Measurements from ENCODE around the gene FGD3. TPM values are rescaled to one million over a fixed set of nuclear protein-coding genes. Genes with fewer than 3 reads are reported as not detected.

The FGD3 gene
- total RNA-seq, 2 donors from 2014 or later = 9.9 to 13.7 TPM

- no peaks in the 10 kb centered on the region for H3K27me3 ChIP-seq (replicated peaks; ENCODE audit: insufficient read depth)
- H3K27ac ChIP-seq = no peak overlapping the region
- DNase-seq (ENCODE audit: low spot score) = no peak
- H3K36me3 ChIP-seq = no peaks in the 10 kb centered on the region
- H3K4me1 ChIP-seq (ENCODE audit: control insufficient read depth in 1 of 2, low read depth in 2 of 2) = no peaks in the 10 kb centered on the region
- TF ChIP-seq CTCF (IDR thresholded peaks at IDR 0.05) = no peak
- H3K4me3 ChIP-seq = no peak overlapping the region
- ATAC-seq (ENCODE audit: insufficient number of reproducible peaks, low FRiP score, low read depth) = no peak
- H3K9me3 ChIP-seq = no peaks in the 10 kb centered on the region
Measured at GRCh38 chr9:92979283-92980056, 32.1 kb downstream of the FGD3 start.

DNA sequence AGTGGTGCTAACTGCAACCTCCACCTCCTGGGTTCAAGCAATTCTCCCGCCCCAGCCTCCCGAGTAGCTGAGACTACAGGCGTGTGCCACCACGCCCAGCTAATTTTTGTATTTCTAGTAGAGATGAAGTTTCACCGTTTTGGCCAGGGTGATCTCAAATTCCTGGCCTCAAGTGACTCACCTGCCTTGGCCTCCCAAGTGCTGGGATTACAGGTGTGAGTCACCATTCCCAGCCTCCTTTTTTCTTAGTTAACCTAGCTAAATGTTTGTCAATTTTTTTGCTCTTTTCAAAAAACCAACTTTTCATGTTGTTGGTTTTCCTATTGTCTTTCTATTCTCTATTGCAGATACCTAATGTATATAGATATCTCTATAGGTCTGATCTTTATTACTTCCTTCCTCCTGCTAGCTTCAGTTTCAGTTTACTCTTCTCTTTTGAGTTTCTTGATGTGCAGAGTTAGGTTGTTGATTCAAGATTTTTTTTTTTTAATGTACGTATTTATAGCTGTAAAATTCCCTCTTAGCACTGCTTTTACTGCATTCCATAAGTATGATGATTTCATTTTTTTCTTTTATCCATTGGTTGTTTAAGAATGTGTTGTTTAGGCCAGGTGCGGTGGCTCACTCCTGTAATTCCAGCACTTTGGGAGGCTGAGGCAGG, 32.9 kb downstream of the FGD3 start:
- Histone ChIP-seq H3K36me3 (no peaks in the 10 kb centered on the region), H3K9me3 (no peaks in the 10 kb centered on the region), H3K4me3 (no peak overlapping the region), H3K27me3 (replicated peaks; ENCODE audit: insufficient read depth) (no peaks in the 10 kb centered on the region), H3K27ac (no peak overlapping the region), H3K4me1 (ENCODE audit: control insufficient read depth in 1 of 2, low read depth in 2 of 2) (no peaks in the 10 kb centered on the region)
- TF ChIP-seq CTCF (IDR thresholded peaks at IDR 0.05) = no peak
- ATAC-seq (ENCODE audit: insufficient number of reproducible peaks, low FRiP score, low read depth) (no peak), DNase-seq (ENCODE audit: low spot score) (no peak)

DNA sequence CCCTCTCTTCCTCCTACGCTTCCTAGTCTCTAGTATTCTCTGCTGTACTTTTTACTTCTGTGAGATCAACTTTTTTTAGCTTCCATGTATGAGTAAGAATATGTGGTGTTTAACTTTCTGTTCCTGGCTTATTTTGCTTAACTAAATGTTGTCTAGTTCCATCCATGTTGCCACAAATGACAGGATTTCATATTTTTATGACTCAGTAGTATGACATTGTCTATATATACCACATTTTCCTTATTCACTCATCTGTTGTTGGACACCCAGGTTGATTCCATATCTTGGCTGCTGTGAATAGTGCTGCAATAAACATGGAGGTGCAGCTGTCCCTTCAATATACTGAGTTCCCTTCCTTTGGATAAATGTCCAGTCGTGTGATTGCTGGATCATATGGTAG, 34.8 kb downstream of the FGD3 start:
- Histone ChIP-seq H3K27me3 (replicated peaks; ENCODE audit: insufficient read depth) (no peaks in the 10 kb centered on the region), H3K9me3 (no peaks in the 10 kb centered on the region), H3K4me1 (ENCODE audit: control insufficient read depth in 1 of 2, low read depth in 2 of 2) (no peaks in the 10 kb centered on the region), H3K27ac (no peak overlapping the region), H3K4me3 (no peak overlapping the region), H3K36me3 (no peaks in the 10 kb centered on the region)
- DNase-seq (ENCODE audit: low spot score) (no peak), ATAC-seq (ENCODE audit: insufficient number of reproducible peaks, low FRiP score, low read depth) (no peak)
- no peak for TF ChIP-seq CTCF (IDR thresholded peaks at IDR 0.05)

DNA sequence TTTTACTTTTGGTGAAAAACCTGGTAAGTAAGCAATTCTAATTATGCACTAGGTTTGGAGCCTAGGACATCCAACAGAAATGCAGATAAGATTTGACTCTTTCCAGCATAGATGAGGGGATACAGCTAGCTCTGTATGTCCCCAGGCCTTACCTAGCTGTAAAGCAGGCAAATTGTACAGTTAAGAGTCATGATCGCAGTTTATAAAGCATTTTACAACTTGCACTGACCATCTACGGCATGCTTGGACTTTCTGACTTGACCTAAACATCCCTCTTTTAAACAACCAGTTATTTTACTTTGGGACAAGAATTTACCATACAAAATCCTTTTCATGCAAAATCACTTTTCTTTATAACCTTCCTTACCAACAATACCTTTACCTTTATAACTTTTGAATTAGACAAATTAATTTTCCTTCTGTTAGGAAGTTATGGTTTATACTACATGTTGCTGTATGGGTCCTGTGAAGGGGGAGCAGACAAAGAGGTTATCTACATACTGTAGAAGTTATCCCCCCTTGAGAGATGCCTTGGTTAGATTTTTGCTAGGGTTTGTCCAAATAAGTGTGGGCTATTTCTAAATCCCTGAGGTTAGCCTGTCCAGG, 36.8 kb downstream of the FGD3 start:
- DNase-seq (ENCODE audit: low spot score) = no peak
- Histone ChIP-seq H3K27ac (no peak overlapping the region), H3K9me3 (no peaks in the 10 kb centered on the region), H3K4me3 (no peak overlapping the region), H3K27me3 (replicated peaks; ENCODE audit: insufficient read depth) (no peaks in the 10 kb centered on the region), H3K4me1 (ENCODE audit: control insufficient read depth in 1 of 2, low read depth in 2 of 2) (no peaks in the 10 kb centered on the region), H3K36me3 (no peaks in the 10 kb centered on the region)
- ATAC-seq (ENCODE audit: insufficient number of reproducible peaks, low FRiP score, low read depth) = no peak
- no peak for TF ChIP-seq CTCF (IDR thresholded peaks at IDR 0.05)

- ATAC-seq (ENCODE audit: insufficient number of reproducible peaks, low FRiP score, low read depth) (no peak), DNase-seq (ENCODE audit: low spot score) (no peak)
- no peaks in the 10 kb centered on the region for H3K9me3 ChIP-seq
- no peaks in the 10 kb centered on the region for H3K36me3 ChIP-seq
- H3K27ac ChIP-seq = no peak overlapping the region
- TF ChIP-seq CTCF (IDR thresholded peaks at IDR 0.05) = no peak
- no peak overlapping the region for H3K4me3 ChIP-seq
- H3K4me1 ChIP-seq (ENCODE audit: control insufficient read depth in 1 of 2, low read depth in 2 of 2) = no peaks in the 10 kb centered on the region
- no peaks in the 10 kb centered on the region for H3K27me3 ChIP-seq (replicated peaks; ENCODE audit: insufficient read depth)
Measured at GRCh38 chr9:92984976-92985375, 37.7 kb downstream of the FGD3 start.

Data from thoracic aorta (tissue), 2 donors.